PC-9 (cell line): ENCODE results near the gene CCDC69. TPM values are rescaled to one million over a fixed set of nuclear protein-coding genes. Genes with fewer than 3 reads are reported as not detected.
"Not testable (repeated sequence)": the region's sequence is repeated elsewhere in the genome, so short reads cannot be mapped to it uniquely, and the experiment has no call there.

Experiments
- BruUV-seq: library from RNA; stranded (reverse); fragments of 400-500 nt; replicated peaks from 2 replicates; lab custom pipeline; 2021; lab: Mats Ljungman, UMichigan
- CTCF ChIA-PET: fragments of 300-600 bp; sonication (Branson Sonifier 250); formaldehyde crosslinking; loops from one replicate; lab custom pipeline; 2022; ENCODE audit warnings: antibody characterized with exemption; lab: Charles Lee
- POLR2A ChIA-PET: fragments of 300-600 bp; sonication (Branson Sonifier 250); formaldehyde crosslinking; loops from one replicate; lab custom pipeline; 2022; ENCODE audit warnings: antibody characterized with exemption; ENCODE audit not compliant: unreplicated experiment; lab: Charles Lee
- DNase-seq, 2 experiments: peaks; one replicate each; pipeline versions ENCODE4 v3.0.0 to v3.0.0-alpha.2; 2015 to 2022; ENCODE audit warnings: mixed read lengths in 1 of 2
- H2AFZ ChIP-seq: fragments of 200-600 bp; sonication (generic); 2 replicates; pipeline ENCODE4 v1.8.1; 2017; ENCODE audit warnings: antibody characterized with exemption
- H3F3A ChIP-seq: fragments of 200-600 bp; sonication (generic); 2 replicates; pipeline ENCODE4 v1.8.1; 2017; ENCODE audit warnings: antibody characterized with exemption, mild to moderate bottlenecking, low read depth; ENCODE audit not compliant: insufficient read depth
- H3K27ac ChIP-seq: fragments of 200-600 bp; sonication (generic); 2 replicates; pipeline ENCODE4 v1.6.1; 2016; ENCODE audit warnings: mixed run types
- H3K27me3 ChIP-seq: fragments of 200-600 bp; sonication (generic); 2 replicates; pipeline ENCODE4 v1.6.1; 2016; ENCODE audit warnings: low read depth, mixed run types; ENCODE audit not compliant: insufficient read depth
- H3K36me3 ChIP-seq: fragments of 200-600 bp; sonication (generic); 2 replicates; pipeline ENCODE4 v1.6.1; 2016; ENCODE audit warnings: low read depth, mixed run types
- H3K4me1 ChIP-seq: fragments of 200-600 bp; sonication (generic); replicated peaks from 2 replicates; pipeline ENCODE4 v1.6.1; 2016; ENCODE audit warnings: mixed run types; ENCODE audit not compliant: insufficient read depth
- H3K4me2 ChIP-seq: fragments of 200-600 bp; sonication (generic); 2 replicates; pipeline ENCODE4 v1.6.1; 2017; ENCODE audit warnings: mixed run types
- H3K4me3 ChIP-seq: fragments of 200-600 bp; sonication (generic); 2 replicates; pipeline ENCODE4 v1.6.1; 2016; ENCODE audit warnings: mixed run types
- H3K79me2 ChIP-seq: fragments of 200-600 bp; sonication (generic); 2 replicates; pipeline ENCODE4 v1.6.1; 2017; ENCODE audit warnings: low read depth, mixed run types
- H3K9me2 ChIP-seq: fragments of 200-600 bp; sonication (generic); 2 replicates; pipeline ENCODE4 v1.8.1; 2017; ENCODE audit warnings: mild to moderate bottlenecking; ENCODE audit not compliant: insufficient read depth
- H3K9me3 ChIP-seq: fragments of 200-600 bp; sonication (generic); 2 replicates; pipeline ENCODE4 v1.8.1; 2016; ENCODE audit warnings: low read depth; ENCODE audit not compliant: insufficient read depth
- H4K20me1 ChIP-seq: fragments of 200-600 bp; sonication (generic); 2 replicates; pipeline ENCODE4 v1.8.1; 2017; ENCODE audit not compliant: insufficient read depth
- CTCF ChIP-seq: fragments of 200-600 bp; sonication (generic); conservative IDR thresholded peaks from 2 replicates; pipeline ENCODE4 v1.6.1; 2017; ENCODE audit warnings: mixed run types, antibody characterized with exemption, mild to moderate bottlenecking, moderate library complexity
- EZH2 ChIP-seq: fragments of 200-600 bp; sonication (generic); IDR thresholded peaks from 2 replicates; pipeline ENCODE4 v1.8.0; 2017; ENCODE audit warnings: antibody characterized with exemption, low read depth
- intact Hi-C: fragments of 100-400 bp; cut with micrococcal nuclease; formaldehyde crosslinking; loops from one replicate; pipeline ENCODE4 v1.10.0; 2022; ENCODE audit not compliant: unreplicated experiment
- total RNA-seq: library from RNA; stranded (reverse); gene quantifications from 2 replicates; pipeline ENCODE4 v1.2.3, GENCODE V29; 2021

CCDC69 gene
- total RNA-seq, 1 experiment from 2014 or later: 0.50 TPM

- Histone ChIP-seq H3K4me2 (no peak overlapping the region), H3K27me3 (no peaks in the 10 kb centered on the region), H3K79me2 (no peaks in the 10 kb centered on the region), H3K27ac (no peak overlapping the region), H3F3A (no peaks in the 10 kb centered on the region), H3K9me2 (no peaks in the 10 kb centered on the region), H4K20me1 (no peaks in the 10 kb centered on the region), H3K4me1 (peaks cover 8% of the 10 kb centered on the region), H3K4me3 (no peak overlapping the region), H2AFZ (no peak overlapping the region), H3K9me3 (no peaks in the 10 kb centered on the region), H3K36me3 (no peaks in the 10 kb centered on the region)
- no peak for TF ChIP-seq EZH2
- TF ChIP-seq CTCF: no peak
- ChIA-PET POLR2A (interaction anchor here (0.6 to 0.7 kb wide), 2 partner anchors 12 to 13 kb away, joined by 3 read pairs; partner anchors contain the start of gene GM2A), CTCF (interaction anchor here (0.5 to 1.0 kb wide), 3 partner anchors 12 to 123 kb away, joined by 5 to 7 read pairs (median 5); partner anchors contain the start of gene GM2A)
- DNase-seq: peak; percentile 64 to 72
- BruUV-seq: no TSS peak
- intact Hi-C loops: no loop called here
Measured at GRCh38 chr5:151240924-151241635, 17.2 kb upstream of the CCDC69 start.

GRCh38 chr5:151240268-151240835 is 16.5 kb upstream of the CCDC69 start:
- BruUV-seq, H3K27ac ChIP-seq, H2AFZ ChIP-seq, H3K9me2 ChIP-seq, H3K9me3 ChIP-seq, H4K20me1 ChIP-seq, H3F3A ChIP-seq, H3K4me3 ChIP-seq, DNase-seq, H3K4me1 ChIP-seq, H3K4me2 ChIP-seq, H3K36me3 ChIP-seq, H3K27me3 ChIP-seq, H3K79me2 ChIP-seq, intact Hi-C loops: not testable (repeated sequence)
- CTCF ChIA-PET: interaction anchor here (0.6 kb wide), 1 partner anchor 1283 kb away, joined by 3 read pairs; no protein-coding TSS in a partner anchor
- POLR2A ChIA-PET: interaction anchor here (0.6 kb wide), 1 partner anchor 14 kb away, joined by 3 read pairs; no protein-coding TSS in a partner anchor

GRCh38 chr5:151239237-151239861 is 15.5 kb upstream of the CCDC69 start:
- Histone ChIP-seq H3K27ac (no peak overlapping the region), H3K9me3 (no peaks in the 10 kb centered on the region), H3K27me3 (0 out of 2 replicates have a peak, but pooled peaks cover 4% of the 10 kb centered on the region), H3F3A (no peaks in the 10 kb centered on the region), H3K9me2 (no peaks in the 10 kb centered on the region), H3K36me3 (no peaks in the 10 kb centered on the region), H3K4me1 (peaks cover 8% of the 10 kb centered on the region), H3K4me3 (no peak overlapping the region), H3K79me2 (no peaks in the 10 kb centered on the region), H2AFZ (no peak overlapping the region), H4K20me1 (no peaks in the 10 kb centered on the region), H3K4me2 (no peak overlapping the region)
- no TSS peak for BruUV-seq
- CTCF ChIA-PET: interaction anchor here (0.6 to 1.5 kb wide), 7 partner anchors 11 to 1282 kb away, joined by 3 to 14 read pairs (median 4); no protein-coding TSS in a partner anchor
- DNase-seq: peak in 1 of 2 experiments; percentile 63
- POLR2A ChIA-PET: no interaction called here
- intact Hi-C loops: loop anchor here (1.0 to 10.0 kb wide), 5 partner anchors 75 to 435 kb away; no protein-coding TSS in a partner anchor
- TF ChIP-seq EZH2: no peak
- peak; percentile 88 for TF ChIP-seq CTCF
